HEK293 (cell line): ENCODE data around the gene ST6GALNAC1.
A peak's percentile ranks its signal among the peaks of the same experiment; 100 is the strongest.

Source experiments
- CTCF ChIA-PET: fragments of 350-600 bp; formaldehyde crosslinking; extraction: SDS; loops from one replicate; lab custom pipeline; 2021; ENCODE audit warnings: antibody characterized with exemption; lab: Yijun Ruan, JAX
- POLR2A ChIA-PET: fragments of 300-600 bp; formaldehyde crosslinking; extraction: SDS; loops from one replicate; lab custom pipeline; 2020; ENCODE audit warnings: antibody characterized with exemption, inconsistent platforms; lab: Yijun Ruan, JAX
- H3K27ac ChIP-seq: fragments of 200-500 bp; sonication (Bioruptor generic); 2 replicates; pipeline ENCODE4 v1.5.1; 2014; ENCODE audit warnings: low read depth, low read length, control low read depth, inconsistent platforms; ENCODE audit errors: extremely low read depth
- H3K36me3 ChIP-seq, 2 experiments: fragments of 200-500 bp in 1 of 2; sonication (Bioruptor generic) in 1 of 2; 1 replicate in 1 of 2; 2 replicates in 1 of 2; pipeline ENCODE4 v1.5.1; 2014 to 2017; ENCODE audit warnings: inconsistent platforms in 2 of 2, low read length in 2 of 2; ENCODE audit not compliant: control insufficient read depth in 2 of 2, insufficient read depth in 1 of 2
- H3K4me1 ChIP-seq: fragments of 200-500 bp; sonication (Bioruptor generic); 2 replicates; pipeline ENCODE4 v1.5.1; 2014; ENCODE audit warnings: mild to moderate bottlenecking, low read length, inconsistent platforms; ENCODE audit not compliant: control insufficient read depth, insufficient read depth
- H3K4me3 ChIP-seq: 2 replicates; pipeline ENCODE4 v1.5.1; 2011; ENCODE audit warnings: low read depth, mild to moderate bottlenecking, control low read depth, low read length, moderate library complexity
- H3K9me3 ChIP-seq: fragments of 200-500 bp; sonication (Bioruptor generic); 2 replicates; pipeline ENCODE4 v1.5.1; 2014; ENCODE audit warnings: low read depth, low read length, inconsistent platforms; ENCODE audit not compliant: control insufficient read depth, insufficient read depth
- ATF2 ChIP-seq: fragments of 450-650 bp; formaldehyde crosslinking; IDR thresholded peaks from 2 replicates; pipeline ENCODE4 v1.5.1; 2016; ENCODE audit warnings: missing biosample characterization, missing genetic modification characterization, low read depth
- EGR2 ChIP-seq: fragments of 450-650 bp; formaldehyde crosslinking; IDR thresholded peaks from 2 replicates; pipeline ENCODE4 v1.5.1; 2016; ENCODE audit warnings: low read depth, missing biosample characterization, missing genetic modification characterization
- GLI4 ChIP-seq: fragments of 450-650 bp; formaldehyde crosslinking; IDR thresholded peaks from 2 replicates; pipeline ENCODE4 v1.5.1; 2016; ENCODE audit warnings: missing biosample characterization, missing genetic modification characterization
- HOXA7 ChIP-seq: sonication (generic); formaldehyde crosslinking; IDR thresholded peaks from 2 replicates; pipeline ENCODE4 v1.8.1; 2022; ENCODE audit warnings: missing genetic modification reagents, borderline replicate concordance
- KLF7 ChIP-seq: fragments of 450-650 bp; formaldehyde crosslinking; IDR thresholded peaks from 2 replicates; pipeline ENCODE4 v1.5.1; 2016; ENCODE audit warnings: missing biosample characterization, missing genetic modification characterization, borderline replicate concordance
- PRDM4 ChIP-seq: fragments of 450-650 bp; formaldehyde crosslinking; IDR thresholded peaks from 2 replicates; pipeline ENCODE4 v1.5.1; 2017; ENCODE audit warnings: missing biosample characterization, missing genetic modification characterization
- ZNF223 ChIP-seq: fragments of 450-650 bp; formaldehyde crosslinking; IDR thresholded peaks from 2 replicates; pipeline ENCODE4 v1.5.1; 2016; ENCODE audit warnings: missing biosample characterization, missing genetic modification characterization
- ZNF302 ChIP-seq: fragments of 450-650 bp; formaldehyde crosslinking; IDR thresholded peaks from 2 replicates; pipeline ENCODE4 v1.5.1; 2016; ENCODE audit warnings: missing biosample characterization, missing genetic modification characterization, low read depth
- ZNF423 ChIP-seq: fragments of 450-650 bp; formaldehyde crosslinking; IDR thresholded peaks from 2 replicates; pipeline ENCODE4 v1.5.1; 2016; ENCODE audit warnings: missing biosample characterization, missing genetic modification characterization
- ZNF48 ChIP-seq: fragments of 450-650 bp; formaldehyde crosslinking; IDR thresholded peaks from 2 replicates; pipeline ENCODE4 v1.5.1; 2016; ENCODE audit warnings: missing biosample characterization, missing genetic modification characterization
- ZNF660 ChIP-seq: fragments of 450-650 bp; IDR thresholded peaks from 2 replicates; pipeline ENCODE4 v1.5.1; 2018; ENCODE audit warnings: missing biosample characterization, mild to moderate bottlenecking, missing genetic modification characterization
- ZNF664 ChIP-seq: fragments of 450-650 bp; formaldehyde crosslinking; IDR thresholded peaks from 2 replicates; pipeline ENCODE4 v1.5.1; 2016; ENCODE audit warnings: missing biosample characterization, missing genetic modification characterization
- ZNF677 ChIP-seq: fragments of 450-650 bp; IDR thresholded peaks from 2 replicates; pipeline ENCODE4 v1.5.0; 2018; ENCODE audit warnings: missing biosample characterization, mild to moderate bottlenecking, missing genetic modification characterization, moderate library complexity
- ZNF76 ChIP-seq: fragments of 450-650 bp; formaldehyde crosslinking; IDR thresholded peaks from 2 replicates; pipeline ENCODE4; 2016; ENCODE audit warnings: low read depth, missing biosample characterization, missing genetic modification characterization, borderline replicate concordance
- ZNF830 ChIP-seq: fragments of 450-650 bp; IDR thresholded peaks from 2 replicates; pipeline ENCODE4 v1.5.0; 2018; ENCODE audit warnings: missing biosample characterization, missing genetic modification characterization, low read depth, mild to moderate bottlenecking, moderate library complexity
- ZXDB ChIP-seq: fragments of 450-650 bp; formaldehyde crosslinking; IDR thresholded peaks from 2 replicates; pipeline ENCODE4 v1.5.1; 2016; ENCODE audit warnings: missing biosample characterization, missing genetic modification characterization
- TF ChIP-seq, protein P1 (sequence below): fragments of 450-650 bp; formaldehyde crosslinking; IDR thresholded peaks from 2 replicates; pipeline ENCODE4 v1.5.1; 2016; ENCODE audit warnings: missing biosample characterization, missing genetic modification characterization
- TF ChIP-seq, protein P2 (sequence below): fragments of 450-650 bp; formaldehyde crosslinking; IDR thresholded peaks from 2 replicates; pipeline ENCODE4 v1.5.1; 2016; ENCODE audit warnings: missing biosample characterization, missing genetic modification characterization

Gene ST6GALNAC1

GRCh38 chr17:76644995-76645394, 1.4 kb upstream of the ST6GALNAC1 start:
- no peak overlapping the region for H3K27ac ChIP-seq
- H3K4me3 ChIP-seq: no peak overlapping the region
- no peaks in the 10 kb centered on the region for H3K9me3 ChIP-seq
- ChIA-PET POLR2A (no interaction called here), CTCF (interaction anchor here (1.6 kb wide), 1 partner anchor 21 kb away, joined by 5 read pairs; no protein-coding TSS in a partner anchor)
- TF ChIP-seq PRDM4 (tag by site-specific recombination) (peak; percentile 45; the same call in 1 of the 2 replicates), ZNF302 (tag by site-specific recombination) (no peak), GLI4 (tag by site-specific recombination) (no peak)
- H3K36me3 ChIP-seq: no peaks in the 10 kb centered on the region
- peaks cover 14% of the 10 kb centered on the region for H3K4me1 ChIP-seq

GRCh38 chr17:76642994-76643393, 563 bp downstream of the ST6GALNAC1 start:
- CTCF ChIA-PET: interaction anchor here (1.8 kb wide), 1 partner anchor 19 kb away, joined by 11 read pairs; no protein-coding TSS in a partner anchor
- no peak overlapping the region for H3K4me3 ChIP-seq
- peaks cover 16% of the 10 kb centered on the region for H3K4me1 ChIP-seq
- TF ChIP-seq HOXA7 (CRISPR knock-in tag) (no peak), EGR2 (no peak), ZNF423 (no peak), PRDM4 (tag by site-specific recombination) (no peak), ATF2 (no peak), ZNF48 (tag by site-specific recombination) (no peak), ZNF677 (tag by site-specific recombination) (no peak), ZNF664 (tag by site-specific recombination) (no peak), KLF7 (tag by site-specific recombination) (no peak), ZNF223 (tag by site-specific recombination) (no peak), ZNF76 (tag by site-specific recombination) (no peak), ZNF830 (no peak), ZNF660 (tag by site-specific recombination) (no peak), ZXDB (tag by site-specific recombination) (no peak)
- TF ChIP-seq, protein P1, sequence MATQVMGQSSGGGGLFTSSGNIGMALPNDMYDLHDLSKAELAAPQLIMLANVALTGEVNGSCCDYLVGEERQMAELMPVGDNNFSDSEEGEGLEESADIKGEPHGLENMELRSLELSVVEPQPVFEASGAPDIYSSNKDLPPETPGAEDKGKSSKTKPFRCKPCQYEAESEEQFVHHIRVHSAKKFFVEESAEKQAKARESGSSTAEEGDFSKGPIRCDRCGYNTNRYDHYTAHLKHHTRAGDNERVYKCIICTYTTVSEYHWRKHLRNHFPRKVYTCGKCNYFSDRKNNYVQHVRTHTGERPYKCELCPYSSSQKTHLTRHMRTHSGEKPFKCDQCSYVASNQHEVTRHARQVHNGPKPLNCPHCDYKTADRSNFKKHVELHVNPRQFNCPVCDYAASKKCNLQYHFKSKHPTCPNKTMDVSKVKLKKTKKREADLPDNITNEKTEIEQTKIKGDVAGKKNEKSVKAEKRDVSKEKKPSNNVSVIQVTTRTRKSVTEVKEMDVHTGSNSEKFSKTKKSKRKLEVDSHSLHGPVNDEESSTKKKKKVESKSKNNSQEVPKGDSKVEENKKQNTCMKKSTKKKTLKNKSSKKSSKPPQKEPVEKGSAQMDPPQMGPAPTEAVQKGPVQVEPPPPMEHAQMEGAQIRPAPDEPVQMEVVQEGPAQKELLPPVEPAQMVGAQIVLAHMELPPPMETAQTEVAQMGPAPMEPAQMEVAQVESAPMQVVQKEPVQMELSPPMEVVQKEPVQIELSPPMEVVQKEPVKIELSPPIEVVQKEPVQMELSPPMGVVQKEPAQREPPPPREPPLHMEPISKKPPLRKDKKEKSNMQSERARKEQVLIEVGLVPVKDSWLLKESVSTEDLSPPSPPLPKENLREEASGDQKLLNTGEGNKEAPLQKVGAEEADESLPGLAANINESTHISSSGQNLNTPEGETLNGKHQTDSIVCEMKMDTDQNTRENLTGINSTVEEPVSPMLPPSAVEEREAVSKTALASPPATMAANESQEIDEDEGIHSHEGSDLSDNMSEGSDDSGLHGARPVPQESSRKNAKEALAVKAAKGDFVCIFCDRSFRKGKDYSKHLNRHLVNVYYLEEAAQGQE (tag by site-specific recombination): no peak
- TF ChIP-seq, protein P2, sequence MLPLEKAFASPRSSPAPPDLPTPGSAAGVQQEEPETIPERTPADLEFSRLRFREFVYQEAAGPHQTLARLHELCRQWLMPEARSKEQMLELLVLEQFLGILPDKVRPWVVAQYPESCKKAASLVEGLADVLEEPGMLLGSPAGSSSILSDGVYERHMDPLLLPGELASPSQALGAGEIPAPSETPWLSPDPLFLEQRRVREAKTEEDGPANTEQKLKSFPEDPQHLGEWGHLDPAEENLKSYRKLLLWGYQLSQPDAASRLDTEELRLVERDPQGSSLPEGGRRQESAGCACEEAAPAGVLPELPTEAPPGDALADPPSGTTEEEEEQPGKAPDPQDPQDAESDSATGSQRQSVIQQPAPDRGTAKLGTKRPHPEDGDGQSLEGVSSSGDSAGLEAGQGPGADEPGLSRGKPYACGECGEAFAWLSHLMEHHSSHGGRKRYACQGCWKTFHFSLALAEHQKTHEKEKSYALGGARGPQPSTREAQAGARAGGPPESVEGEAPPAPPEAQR (tag by site-specific recombination): no peak
- no peaks in the 10 kb centered on the region for H3K9me3 ChIP-seq
- POLR2A ChIA-PET: no interaction called here
- H3K36me3 ChIP-seq: no peaks in the 10 kb centered on the region
- no peak overlapping the region for H3K27ac ChIP-seq
